Measurements from ENCODE around the gene IBTK.
"Not testable (repeated sequence)": the region's sequence is repeated elsewhere in the genome, so short reads cannot be mapped to it uniquely, and the experiment has no call there.

The IBTK gene

GRCh38 chr6:82197784-82198183 lies 49.8 kb downstream of the IBTK start:
- Histone ChIP-seq H3K4me1 (ENCODE audit: insufficient read depth, low read length) (peaks cover 3% of the 10 kb centered on the region; the same call in 1 of the 2 replicates), H3K36me3 (ENCODE audit: insufficient read depth, low read depth, low read length) (peaks cover 95% of the 10 kb centered on the region), H3K27ac (ENCODE audit: low read length) (no peak overlapping the region), H3K9me3 (ENCODE audit: insufficient read depth, low read depth, low read length) (no peaks in the 10 kb centered on the region), H3K27me3 (ENCODE audit: insufficient read depth, low read length) (no peaks in the 10 kb centered on the region), H3K4me3 (ENCODE audit: low read length) (no peak overlapping the region), H3K9ac (ENCODE audit: low read depth, low read length) (no peak overlapping the region)

- not testable (repeated sequence) for H3K4me3 ChIP-seq (ENCODE audit: low read length); H3K27ac ChIP-seq (ENCODE audit: low read length); H3K4me1 ChIP-seq (ENCODE audit: insufficient read depth, low read length); H3K9me3 ChIP-seq (ENCODE audit: insufficient read depth, low read depth, low read length); H3K27me3 ChIP-seq (ENCODE audit: insufficient read depth, low read length); H3K9ac ChIP-seq (ENCODE audit: low read depth, low read length)
- peaks cover 95% of the 10 kb centered on the region for H3K36me3 ChIP-seq (ENCODE audit: insufficient read depth, low read depth, low read length)
Observed at GRCh38 chr6:82197245-82197644, 50.3 kb downstream of the IBTK start.

GRCh38 chr6:82196161-82196560 lies 51.4 kb downstream of the IBTK start:
- Histone ChIP-seq H3K4me3 (ENCODE audit: low read length) (no peak overlapping the region), H3K36me3 (ENCODE audit: insufficient read depth, low read depth, low read length) (peaks cover 95% of the 10 kb centered on the region), H3K27ac (ENCODE audit: low read length) (no peak overlapping the region), H3K4me1 (ENCODE audit: insufficient read depth, low read length) (peaks cover 3% of the 10 kb centered on the region; the same call in 1 of the 2 replicates), H3K9me3 (ENCODE audit: insufficient read depth, low read depth, low read length) (no peaks in the 10 kb centered on the region), H3K9ac (ENCODE audit: low read depth, low read length) (no peak overlapping the region), H3K27me3 (ENCODE audit: insufficient read depth, low read length) (no peaks in the 10 kb centered on the region)

- H3K36me3 ChIP-seq (ENCODE audit: insufficient read depth, low read depth, low read length): peaks cover 95% of the 10 kb centered on the region
- H3K4me1 ChIP-seq (ENCODE audit: insufficient read depth, low read length): peaks cover 3% of the 10 kb centered on the region; the same call in 1 of the 2 replicates
- no peak overlapping the region for H3K27ac ChIP-seq (ENCODE audit: low read length)
- no peaks in the 10 kb centered on the region for H3K9me3 ChIP-seq (ENCODE audit: insufficient read depth, low read depth, low read length)
- no peaks in the 10 kb centered on the region for H3K27me3 ChIP-seq (ENCODE audit: insufficient read depth, low read length)
- no peak overlapping the region for H3K9ac ChIP-seq (ENCODE audit: low read depth, low read length)
- H3K4me3 ChIP-seq (ENCODE audit: low read length): no peak overlapping the region
Observed at GRCh38 chr6:82195619-82196018, 51.9 kb downstream of the IBTK start.

- Histone ChIP-seq H3K9ac (ENCODE audit: low read depth, low read length) (no peak overlapping the region), H3K9me3 (ENCODE audit: insufficient read depth, low read depth, low read length) (no peaks in the 10 kb centered on the region), H3K36me3 (ENCODE audit: insufficient read depth, low read depth, low read length) (peaks cover 81% of the 10 kb centered on the region), H3K4me1 (ENCODE audit: insufficient read depth, low read length) (no peaks in the 10 kb centered on the region), H3K4me3 (ENCODE audit: low read length) (no peak overlapping the region), H3K27me3 (ENCODE audit: insufficient read depth, low read length) (no peaks in the 10 kb centered on the region), H3K27ac (ENCODE audit: low read length) (no peak overlapping the region)
Observed at GRCh38 chr6:82185948-82186535, 61.5 kb downstream of the IBTK start.

GRCh38 chr6:82183642-82184282 lies 63.8 kb downstream of the IBTK start:
- Histone ChIP-seq H3K27ac (ENCODE audit: low read length) (no peak overlapping the region), H3K36me3 (ENCODE audit: insufficient read depth, low read depth, low read length) (peaks cover 76% of the 10 kb centered on the region), H3K4me3 (ENCODE audit: low read length) (no peak overlapping the region)

GRCh38 chr6:82182756-82183155 lies 64.8 kb downstream of the IBTK start:
- Histone ChIP-seq H3K4me1 (ENCODE audit: insufficient read depth, low read length) (no peaks in the 10 kb centered on the region), H3K27me3 (ENCODE audit: insufficient read depth, low read length) (no peaks in the 10 kb centered on the region), H3K4me3 (ENCODE audit: low read length) (no peak overlapping the region), H3K36me3 (ENCODE audit: insufficient read depth, low read depth, low read length) (peaks cover 71% of the 10 kb centered on the region), H3K9me3 (ENCODE audit: insufficient read depth, low read depth, low read length) (no peaks in the 10 kb centered on the region), H3K9ac (ENCODE audit: low read depth, low read length) (no peak overlapping the region), H3K27ac (ENCODE audit: low read length) (no peak overlapping the region)

More at GRCh38 chr6:82183642-82184282, 63.8 kb downstream of the IBTK start:
- Histone ChIP-seq H3K4me1 (ENCODE audit: insufficient read depth, low read length) (no peaks in the 10 kb centered on the region), H3K9me3 (ENCODE audit: insufficient read depth, low read depth, low read length) (no peaks in the 10 kb centered on the region), H3K9ac (ENCODE audit: low read depth, low read length) (no peak overlapping the region), H3K27me3 (ENCODE audit: insufficient read depth, low read length) (no peaks in the 10 kb centered on the region)

- H3K27me3 ChIP-seq (ENCODE audit: insufficient read depth, low read length): no peaks in the 10 kb centered on the region
- H3K9me3 ChIP-seq (ENCODE audit: insufficient read depth, low read depth, low read length): no peaks in the 10 kb centered on the region
- H3K4me3 ChIP-seq (ENCODE audit: low read length): no peak overlapping the region
- no peaks in the 10 kb centered on the region for H3K4me1 ChIP-seq (ENCODE audit: insufficient read depth, low read length)
- peaks cover 51% of the 10 kb centered on the region for H3K36me3 ChIP-seq (ENCODE audit: insufficient read depth, low read depth, low read length)
- H3K27ac ChIP-seq (ENCODE audit: low read length): no peak overlapping the region
- no peak overlapping the region for H3K9ac ChIP-seq (ENCODE audit: low read depth, low read length)
Observed at GRCh38 chr6:82179415-82179814, 68.1 kb downstream of the IBTK start.

GRCh38 chr6:82178759-82179112 lies 68.8 kb downstream of the IBTK start:
- no peaks in the 10 kb centered on the region for H3K9me3 ChIP-seq (ENCODE audit: insufficient read depth, low read depth, low read length)
- peaks cover 57% of the 10 kb centered on the region for H3K36me3 ChIP-seq (ENCODE audit: insufficient read depth, low read depth, low read length)
- H3K4me3 ChIP-seq (ENCODE audit: low read length): no peak overlapping the region
- H3K27ac ChIP-seq (ENCODE audit: low read length): no peak overlapping the region
- no peak overlapping the region for H3K9ac ChIP-seq (ENCODE audit: low read depth, low read length)
- H3K4me1 ChIP-seq (ENCODE audit: insufficient read depth, low read length): no peaks in the 10 kb centered on the region
- no peaks in the 10 kb centered on the region for H3K27me3 ChIP-seq (ENCODE audit: insufficient read depth, low read length)

- no peak overlapping the region for H3K4me3 ChIP-seq (ENCODE audit: low read length)
- H3K36me3 ChIP-seq (ENCODE audit: insufficient read depth, low read depth, low read length): peaks cover 61% of the 10 kb centered on the region
- no peaks in the 10 kb centered on the region for H3K4me1 ChIP-seq (ENCODE audit: insufficient read depth, low read length)
- no peaks in the 10 kb centered on the region for H3K9me3 ChIP-seq (ENCODE audit: insufficient read depth, low read depth, low read length)
- H3K27me3 ChIP-seq (ENCODE audit: insufficient read depth, low read length): no peaks in the 10 kb centered on the region
- no peak overlapping the region for H3K9ac ChIP-seq (ENCODE audit: low read depth, low read length)
- H3K27ac ChIP-seq (ENCODE audit: low read length): no peak overlapping the region
Observed at GRCh38 chr6:82178077-82178758, 69.3 kb downstream of the IBTK start.

GRCh38 chr6:82176616-82177015 lies 70.9 kb downstream of the IBTK start:
- no peaks in the 10 kb centered on the region for H3K27me3 ChIP-seq (ENCODE audit: insufficient read depth, low read length)
- H3K36me3 ChIP-seq (ENCODE audit: insufficient read depth, low read depth, low read length): peaks cover 61% of the 10 kb centered on the region
- H3K4me3 ChIP-seq (ENCODE audit: low read length): no peak overlapping the region
- no peaks in the 10 kb centered on the region for H3K4me1 ChIP-seq (ENCODE audit: insufficient read depth, low read length)
- H3K9ac ChIP-seq (ENCODE audit: low read depth, low read length): no peak overlapping the region
- H3K9me3 ChIP-seq (ENCODE audit: insufficient read depth, low read depth, low read length): no peaks in the 10 kb centered on the region
- H3K27ac ChIP-seq (ENCODE audit: low read length): no peak overlapping the region

- H3K4me3 ChIP-seq (ENCODE audit: low read length): no peak overlapping the region
- no peaks in the 10 kb centered on the region for H3K4me1 ChIP-seq (ENCODE audit: insufficient read depth, low read length)
- H3K27ac ChIP-seq (ENCODE audit: low read length): no peak overlapping the region
- H3K9me3 ChIP-seq (ENCODE audit: insufficient read depth, low read depth, low read length): no peaks in the 10 kb centered on the region
- no peak overlapping the region for H3K9ac ChIP-seq (ENCODE audit: low read depth, low read length)
- H3K27me3 ChIP-seq (ENCODE audit: insufficient read depth, low read length): no peaks in the 10 kb centered on the region
- peaks cover 62% of the 10 kb centered on the region for H3K36me3 ChIP-seq (ENCODE audit: insufficient read depth, low read depth, low read length)
Observed at GRCh38 chr6:82172594-82172993, 75.0 kb downstream of the IBTK start.
